DOHH2 (cell line): ENCODE results near the gene NET1.
A peak's percentile ranks its signal among the peaks of the same experiment; 100 is the strongest.

ENCODE experiments used
- H3F3A ChIP-seq: fragments of 200-600 bp; sonication (generic), shearing (Covaris generic); 2 replicates; pipeline ENCODE4 v1.6.0; 2016; ENCODE audit warnings: antibody characterized with exemption, mild to moderate bottlenecking; ENCODE audit not compliant: control insufficient read depth, insufficient read depth
- H3K27ac ChIP-seq: fragments of 200-600 bp; sonication (generic); 2 replicates; pipeline ENCODE4 v1.5.1; 2014; ENCODE audit warnings: low read depth, mild to moderate bottlenecking, low read length, moderate library complexity
- H3K27me3 ChIP-seq: fragments of 200-600 bp; sonication (generic); 2 replicates; pipeline ENCODE4 v1.6.1; 2014; ENCODE audit warnings: mild to moderate bottlenecking, low read length, mixed read lengths; ENCODE audit not compliant: control insufficient read depth
- H3K36me3 ChIP-seq: fragments of 200-600 bp; sonication (generic); 2 replicates; pipeline ENCODE4 v1.6.1; 2014; ENCODE audit warnings: mild to moderate bottlenecking, low read length, moderate library complexity, mixed read lengths; ENCODE audit not compliant: control insufficient read depth
- H3K4me1 ChIP-seq: fragments of 200-600 bp; sonication (generic); 2 replicates; pipeline ENCODE4 v1.6.1; 2014; ENCODE audit warnings: mild to moderate bottlenecking, low read length, mixed read lengths; ENCODE audit not compliant: control insufficient read depth
- H3K4me2 ChIP-seq: fragments of 200-600 bp; sonication (generic); 2 replicates; pipeline ENCODE4 v1.6.0; 2014; ENCODE audit warnings: mild to moderate bottlenecking, low read length, moderate library complexity
- H3K4me3 ChIP-seq: fragments of 200-600 bp; sonication (generic); 2 replicates; pipeline ENCODE4 v1.5.1; 2014; ENCODE audit warnings: mild to moderate bottlenecking, low read length, mixed read lengths
- H3K79me2 ChIP-seq: fragments of 200-600 bp; sonication (generic); 2 replicates; pipeline ENCODE4 v1.6.1; 2014; ENCODE audit warnings: mild to moderate bottlenecking, low read length, mixed read lengths; ENCODE audit not compliant: control insufficient read depth
- H3K9me2 ChIP-seq: fragments of 200-600 bp; sonication (generic); replicated peaks from 2 replicates; pipeline ENCODE4 v1.6.1; 2014; ENCODE audit warnings: mild to moderate bottlenecking, low read length, mixed read lengths; ENCODE audit not compliant: control insufficient read depth
- H3K9me3 ChIP-seq: fragments of 200-600 bp; sonication (generic); 2 replicates; pipeline ENCODE4 v1.6.1; 2014; ENCODE audit warnings: antibody characterized with exemption, low read length, mixed read lengths; ENCODE audit not compliant: control insufficient read depth, insufficient read depth
- H4K20me1 ChIP-seq: fragments of 200-600 bp; sonication (generic); 2 replicates; pipeline ENCODE4 v1.6.0; 2014; ENCODE audit warnings: low read depth, mild to moderate bottlenecking, antibody characterized with exemption, low read length, moderate library complexity; ENCODE audit not compliant: control insufficient read depth, insufficient read depth
- CTCF ChIP-seq: fragments of 200-600 bp; sonication (generic); IDR thresholded peaks from one replicate; pipeline ENCODE4 v1.5.1; 2014; ENCODE audit warnings: antibody characterized with exemption, mild to moderate bottlenecking, low read depth, low read length; ENCODE audit not compliant: poor library complexity, severe bottlenecking
- EZH2phosphoT487 ChIP-seq: fragments of 200-600 bp; sonication (generic); IDR thresholded peaks from 2 replicates; pipeline ENCODE4 v1.6.1; 2017; ENCODE audit warnings: borderline replicate concordance, mild to moderate bottlenecking, antibody characterized with exemption, low read length, moderate library complexity, mixed read lengths

Gene NET1

GRCh38 chr10:5447056-5447455 is 34.7 kb downstream of the NET1 start:
- Histone ChIP-seq H3F3A (no peaks in the 10 kb centered on the region; the same call in 1 of the 2 replicates), H3K4me1 (peaks cover 40% of the 10 kb centered on the region), H4K20me1 (0 out of 2 replicates have a peak, but pooled peaks cover 3% of the 10 kb centered on the region), H3K79me2 (peaks cover 49% of the 10 kb centered on the region), H3K27ac (no peak overlapping the region), H3K27me3 (no peaks in the 10 kb centered on the region), H3K36me3 (peaks cover 30% of the 10 kb centered on the region), H3K9me3 (no peaks in the 10 kb centered on the region), H3K4me3 (peak overlapping the region; percentile 74), H3K9me2 (no peaks in the 10 kb centered on the region), H3K4me2 (peak overlapping the region; percentile 82)
- TF ChIP-seq EZH2phosphoT487 (no peak), CTCF (no peak)

- Histone ChIP-seq H3K27ac (no peak overlapping the region), H3K27me3 (no peaks in the 10 kb centered on the region), H3K36me3 (peaks cover 36% of the 10 kb centered on the region), H3K9me3 (no peaks in the 10 kb centered on the region), H3K9me2 (no peaks in the 10 kb centered on the region), H3F3A (no peaks in the 10 kb centered on the region; the same call in 1 of the 2 replicates), H3K4me3 (peak overlapping the region; percentile 74), H3K79me2 (peaks cover 45% of the 10 kb centered on the region), H3K4me2 (peak overlapping the region; percentile 82), H3K4me1 (peaks cover 35% of the 10 kb centered on the region), H4K20me1 (0 out of 2 replicates have a peak, but pooled peaks cover 3% of the 10 kb centered on the region)
- TF ChIP-seq EZH2phosphoT487 (no peak), CTCF (no peak)
Measured at GRCh38 chr10:5447611-5448071, 35.3 kb downstream of the NET1 start.

GRCh38 chr10:5448333-5449001 is 36.1 kb downstream of the NET1 start:
- no peaks in the 10 kb centered on the region; the same call in 1 of the 2 replicates for H3F3A ChIP-seq
- H3K4me2 ChIP-seq, result peak overlapping the region; percentile 82
- H3K4me1 ChIP-seq, result peaks cover 27% of the 10 kb centered on the region
- no peaks in the 10 kb centered on the region for H3K9me3 ChIP-seq
- H3K27me3 ChIP-seq, result no peaks in the 10 kb centered on the region
- no peak overlapping the region for H3K27ac ChIP-seq
- no peaks in the 10 kb centered on the region for H3K9me2 ChIP-seq
- H3K36me3 ChIP-seq, result peaks cover 39% of the 10 kb centered on the region
- peak overlapping the region; percentile 74; the same call in 1 of the 2 replicates for H3K4me3 ChIP-seq
- H3K79me2 ChIP-seq, result peaks cover 45% of the 10 kb centered on the region
- TF ChIP-seq EZH2phosphoT487 (no peak), CTCF (no peak)
- 0 out of 2 replicates have a peak, but pooled peaks cover 3% of the 10 kb centered on the region for H4K20me1 ChIP-seq
